Neural progenitor cell (in vitro differentiated cells): ENCODE results near the gene CYBC1. TPM values are rescaled to one million over a fixed set of nuclear protein-coding genes. Genes with fewer than 3 reads are reported as not detected.

Experiments used
- DNase-seq: peaks from one replicate; pipeline ENCODE4 v3.0.0-alpha.2; 2016; ENCODE audit warnings: low spot score
- H2AFZ ChIP-seq: fragments of 200-600 bp; sonication (generic); replicated peaks from 2 replicates; pipeline ENCODE4 v1.6.1; 2016; ENCODE audit warnings: antibody characterized with exemption
- H3F3A ChIP-seq: fragments of 200-600 bp; sonication (generic); 2 replicates; pipeline ENCODE4 v1.6.1; 2016; ENCODE audit warnings: antibody characterized with exemption, low read depth
- H3K27ac ChIP-seq: fragments of 200-600 bp; sonication (generic); 2 replicates; pipeline ENCODE4 v1.5.1; 2016; ENCODE audit warnings: mild to moderate bottlenecking
- H3K27me3 ChIP-seq: fragments of 200-600 bp; sonication (generic); 2 replicates; pipeline ENCODE4 v1.6.1; 2016; ENCODE audit warnings: mild to moderate bottlenecking, moderate library complexity
- H3K36me3 ChIP-seq: fragments of 200-600 bp; sonication (generic); 2 replicates; pipeline ENCODE4 v1.5.1; 2016
- H3K4me1 ChIP-seq: fragments of 200-600 bp; sonication (generic); 2 replicates; pipeline ENCODE4 v1.6.1; 2016; ENCODE audit warnings: mixed run types
- H3K4me2 ChIP-seq: fragments of 200-600 bp; sonication (generic); 2 replicates; pipeline ENCODE4 v1.6.1; 2016
- H3K4me3 ChIP-seq: fragments of 200-600 bp; sonication (generic); 2 replicates; pipeline ENCODE4 v1.5.1; 2016
- H3K79me2 ChIP-seq: fragments of 200-600 bp; sonication (generic); 2 replicates; pipeline ENCODE4 v1.6.1; 2016; ENCODE audit warnings: low read depth
- H3K9ac ChIP-seq: fragments of 200-600 bp; sonication (generic); 2 replicates; pipeline ENCODE4 v1.6.1; 2016
- H3K9me3 ChIP-seq: fragments of 200-600 bp; sonication (generic); 2 replicates; pipeline ENCODE4 v1.5.1; 2016; ENCODE audit warnings: low read depth
- H4K20me1 ChIP-seq: fragments of 200-600 bp; sonication (generic); 2 replicates; pipeline ENCODE4 v1.6.1; 2016; ENCODE audit warnings: low read depth
- H3K27ac Mint-ChIP-seq: 3 replicates; pipeline ENCODE4 v1.8.0; 2021; ENCODE audit warnings: mixed read lengths
- H3K27me3 Mint-ChIP-seq: 2 replicates; pipeline ENCODE4 v1.8.0; 2022; ENCODE audit warnings: low read depth, mild to moderate bottlenecking, inconsistent platforms, moderate library complexity, mixed read lengths; ENCODE audit not compliant: insufficient read depth
- H3K36me3 Mint-ChIP-seq: 3 replicates; pipeline ENCODE4 v1.8.0; 2021; ENCODE audit warnings: mixed read lengths
- H3K4me1 Mint-ChIP-seq: 3 replicates; pipeline ENCODE4 v1.8.0; 2021; ENCODE audit warnings: mixed read lengths
- H3K4me3 Mint-ChIP-seq: 3 replicates; pipeline ENCODE4 v1.8.0; 2021; ENCODE audit warnings: mild to moderate bottlenecking, moderate library complexity, mixed read lengths
- H3K9me3 Mint-ChIP-seq: 3 replicates; pipeline ENCODE4 v1.8.0; 2020; ENCODE audit warnings: mixed read lengths
- EZH2 ChIP-seq: fragments of 200-600 bp; sonication (generic); IDR thresholded peaks from 2 replicates; pipeline ENCODE4 v1.6.1; 2017; ENCODE audit warnings: antibody characterized with exemption, mild to moderate bottlenecking, moderate library complexity
- EZH2phosphoT487 ChIP-seq: fragments of 200-600 bp; sonication (generic); IDR thresholded peaks from 2 replicates; pipeline ENCODE4 v1.6.1; 2017; ENCODE audit warnings: antibody characterized with exemption
- total RNA-seq: library from RNA; depleted of rRNA; stranded (reverse); fragments of >200 nt; gene quantifications from 2 replicates; pipeline ENCODE4 v1.2.3, GENCODE V29; 2015; ENCODE audit warnings: low replicate concordance
- TF ChIP-seq, protein P1 (sequence below): fragments of 200-600 bp; sonication (generic); IDR thresholded peaks from 2 replicates; pipeline ENCODE4 v1.5.1; 2017; ENCODE audit warnings: antibody characterized with exemption, mild to moderate bottlenecking

The CYBC1 gene
- total RNA-seq, 1 donor from 2014 or later: 75.1 TPM

DNA sequence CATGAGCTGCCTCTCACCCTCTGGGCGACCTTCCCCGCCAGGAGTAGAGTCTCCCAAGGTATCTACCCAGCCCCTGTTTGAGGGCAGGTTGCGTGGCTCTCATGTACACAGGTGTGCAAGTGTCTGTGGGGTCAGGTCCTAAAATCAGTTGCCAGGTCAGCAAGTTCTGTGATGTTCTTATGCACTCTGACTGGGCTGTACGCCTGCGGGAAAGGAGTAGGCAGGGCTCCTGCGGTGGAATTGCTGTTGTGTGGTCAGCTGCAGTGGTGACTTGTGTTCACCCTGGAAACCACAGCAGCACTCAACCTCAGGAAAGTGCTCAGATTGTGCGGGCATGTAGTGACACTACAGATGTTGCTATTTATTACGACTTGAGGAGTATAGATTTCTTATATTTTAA is 27.4 kb upstream of the CYBC1 start:
- no peak overlapping the region for H3K4me3 ChIP-seq
- H3K27me3 ChIP-seq: no peaks in the 10 kb centered on the region
- no peak overlapping the region for H3K9ac ChIP-seq
- peaks cover 20% of the 10 kb centered on the region for H4K20me1 ChIP-seq
- H2AFZ ChIP-seq: no peak overlapping the region
- H3K4me1 ChIP-seq: no peaks in the 10 kb centered on the region
- Mint-ChIP-seq H3K4me1 (no peaks in the 10 kb centered on the region), H3K27ac (no peak overlapping the region), H3K9me3 (no peaks in the 10 kb centered on the region), H3K36me3 (peaks cover 27% of the 10 kb centered on the region), H3K27me3 (peaks cover 2% of the 10 kb centered on the region), H3K4me3 (no peak overlapping the region)
- DNase-seq: no peak
- H3K9me3 ChIP-seq: no peaks in the 10 kb centered on the region
- no peak for TF ChIP-seq EZH2
- TF ChIP-seq EZH2phosphoT487: no peak
- TF ChIP-seq, protein P1, sequence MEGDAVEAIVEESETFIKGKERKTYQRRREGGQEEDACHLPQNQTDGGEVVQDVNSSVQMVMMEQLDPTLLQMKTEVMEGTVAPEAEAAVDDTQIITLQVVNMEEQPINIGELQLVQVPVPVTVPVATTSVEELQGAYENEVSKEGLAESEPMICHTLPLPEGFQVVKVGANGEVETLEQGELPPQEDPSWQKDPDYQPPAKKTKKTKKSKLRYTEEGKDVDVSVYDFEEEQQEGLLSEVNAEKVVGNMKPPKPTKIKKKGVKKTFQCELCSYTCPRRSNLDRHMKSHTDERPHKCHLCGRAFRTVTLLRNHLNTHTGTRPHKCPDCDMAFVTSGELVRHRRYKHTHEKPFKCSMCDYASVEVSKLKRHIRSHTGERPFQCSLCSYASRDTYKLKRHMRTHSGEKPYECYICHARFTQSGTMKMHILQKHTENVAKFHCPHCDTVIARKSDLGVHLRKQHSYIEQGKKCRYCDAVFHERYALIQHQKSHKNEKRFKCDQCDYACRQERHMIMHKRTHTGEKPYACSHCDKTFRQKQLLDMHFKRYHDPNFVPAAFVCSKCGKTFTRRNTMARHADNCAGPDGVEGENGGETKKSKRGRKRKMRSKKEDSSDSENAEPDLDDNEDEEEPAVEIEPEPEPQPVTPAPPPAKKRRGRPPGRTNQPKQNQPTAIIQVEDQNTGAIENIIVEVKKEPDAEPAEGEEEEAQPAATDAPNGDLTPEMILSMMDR: no peak
- peaks cover 10% of the 10 kb centered on the region for H3K36me3 ChIP-seq
- no peaks in the 10 kb centered on the region for H3K79me2 ChIP-seq
- H3K27ac ChIP-seq: no peak overlapping the region
- H3K4me2 ChIP-seq: no peak overlapping the region
- no peaks in the 10 kb centered on the region for H3F3A ChIP-seq

DNA sequence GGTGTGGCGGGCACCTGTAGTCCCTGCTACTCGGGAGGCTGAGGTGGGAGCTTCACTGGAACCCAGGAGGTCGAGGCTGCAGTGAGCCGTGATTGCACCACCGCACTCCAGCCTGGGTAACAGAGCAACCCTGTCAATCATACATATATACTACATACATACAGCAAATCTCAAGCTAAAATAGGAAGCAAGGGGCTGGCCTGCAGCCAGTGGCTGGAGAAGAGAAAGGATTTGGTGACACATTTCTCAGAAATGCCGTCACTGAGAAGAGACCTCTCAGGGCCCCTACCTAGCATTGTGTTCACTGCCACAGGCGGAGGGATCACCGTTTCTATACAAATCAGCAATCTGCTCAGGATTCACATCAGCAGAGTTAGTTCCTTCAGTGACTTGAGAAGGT is 24.9 kb upstream of the CYBC1 start:
- Mint-ChIP-seq H3K27me3 (peaks cover 2% of the 10 kb centered on the region), H3K27ac (no peak overlapping the region), H3K9me3 (no peaks in the 10 kb centered on the region), H3K4me3 (no peak overlapping the region), H3K4me1 (no peaks in the 10 kb centered on the region), H3K36me3 (peaks cover 28% of the 10 kb centered on the region)
- no peak overlapping the region for H2AFZ ChIP-seq
- H3K79me2 ChIP-seq: no peaks in the 10 kb centered on the region
- H3K27me3 ChIP-seq: no peaks in the 10 kb centered on the region
- peaks cover 17% of the 10 kb centered on the region for H4K20me1 ChIP-seq
- H3K4me1 ChIP-seq: no peaks in the 10 kb centered on the region
- H3K27ac ChIP-seq: no peak overlapping the region
- no peak overlapping the region for H3K4me2 ChIP-seq
- TF ChIP-seq EZH2: no peak
- no peak for TF ChIP-seq EZH2phosphoT487
- TF ChIP-seq, protein P1: no peak
- no peaks in the 10 kb centered on the region for H3K9me3 ChIP-seq
- DNase-seq: no peak
- peaks cover 7% of the 10 kb centered on the region for H3K36me3 ChIP-seq
- H3K9ac ChIP-seq: no peak overlapping the region
- no peak overlapping the region for H3K4me3 ChIP-seq
- H3F3A ChIP-seq: no peaks in the 10 kb centered on the region

DNA sequence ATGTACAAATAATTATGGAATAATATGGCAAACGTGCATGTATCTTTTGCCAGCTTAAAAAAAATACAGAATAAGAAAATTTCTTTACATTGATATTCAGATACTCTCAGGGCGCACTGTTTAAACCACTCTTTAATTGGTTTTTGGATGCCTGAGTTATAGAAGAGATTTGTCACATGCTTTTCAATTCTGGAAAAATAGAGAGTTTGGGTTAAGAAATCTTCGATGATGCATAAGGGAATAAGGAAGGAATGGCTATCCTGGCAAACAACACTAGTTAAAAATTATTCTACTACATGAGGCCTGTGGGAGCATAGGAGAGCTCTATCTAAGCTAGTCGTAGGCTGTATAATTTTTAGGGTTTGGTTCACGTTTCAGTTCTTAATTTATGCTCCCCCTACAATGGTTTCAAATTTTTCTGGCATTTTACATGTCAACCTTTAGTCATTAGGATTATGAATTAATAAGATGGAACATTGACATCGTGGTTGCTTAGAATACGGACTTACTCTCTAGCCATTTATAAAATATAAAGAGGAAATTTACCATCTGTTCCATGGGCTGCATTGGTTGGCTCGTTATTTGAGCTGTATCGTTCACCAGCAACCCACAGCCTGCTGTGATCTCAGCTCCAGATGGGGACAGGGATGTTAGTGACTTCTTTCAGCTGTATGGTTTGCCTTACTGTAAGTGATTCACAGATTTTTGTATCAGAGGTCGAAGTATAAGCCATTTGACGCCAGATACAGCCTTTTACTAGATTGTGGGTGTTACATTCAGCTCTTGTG is 23.9 kb upstream of the CYBC1 start:
- H3K4me3 Mint-ChIP-seq: no peak overlapping the region

More for the DNA sequence above, 23.9 kb upstream of the CYBC1 start:
- no peaks in the 10 kb centered on the region for H3K79me2 ChIP-seq
- H3K27me3 ChIP-seq: no peaks in the 10 kb centered on the region
- H3K36me3 ChIP-seq: peaks cover 12% of the 10 kb centered on the region
- no peaks in the 10 kb centered on the region for H3K4me1 Mint-ChIP-seq
- H2AFZ ChIP-seq: no peak overlapping the region
- H3F3A ChIP-seq: no peaks in the 10 kb centered on the region
- no peak for DNase-seq
- TF ChIP-seq EZH2 (no peak), EZH2phosphoT487 (no peak)
- TF ChIP-seq, protein P1: no peak
- peaks cover 29% of the 10 kb centered on the region for H3K36me3 Mint-ChIP-seq
- no peaks in the 10 kb centered on the region for H3K9me3 Mint-ChIP-seq
- no peaks in the 10 kb centered on the region for H3K4me1 ChIP-seq
- peaks cover 2% of the 10 kb centered on the region for H3K27me3 Mint-ChIP-seq
- no peak overlapping the region for H3K27ac Mint-ChIP-seq
- H3K9ac ChIP-seq: peak overlapping the region; percentile 4
- H3K9me3 ChIP-seq: no peaks in the 10 kb centered on the region
- no peak overlapping the region for H3K27ac ChIP-seq
- H3K4me3 ChIP-seq: no peak overlapping the region
- no peak overlapping the region for H3K4me2 ChIP-seq
- H4K20me1 ChIP-seq: peaks cover 17% of the 10 kb centered on the region
